Islet precursor cell (in vitro differentiated cells): ENCODE data around the gene XPNPEP2.

ENCODE experiments used
- DNase-seq: peaks from one replicate; pipeline ENCODE4 v3.0.0-alpha.2; 2018

The XPNPEP2 gene

DNA sequence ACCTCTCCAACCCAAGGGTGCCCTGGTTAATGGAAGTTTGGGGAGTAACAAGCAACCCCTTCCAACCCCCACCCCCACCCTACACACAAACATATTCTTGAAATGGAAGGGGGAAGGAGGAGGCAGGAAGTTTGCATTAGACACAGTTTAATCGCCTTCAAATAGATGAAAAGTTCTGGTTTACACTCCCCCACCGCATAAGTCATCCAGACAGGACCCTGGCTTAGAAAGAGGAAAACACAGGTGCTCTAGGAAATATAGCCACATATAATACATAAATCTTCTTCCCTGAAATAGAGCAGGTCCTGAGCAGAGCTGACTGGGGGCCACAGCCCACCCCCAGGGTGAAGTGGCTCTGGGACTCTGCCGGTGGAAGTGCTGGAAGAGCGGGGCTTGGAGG lies 66.0 kb downstream of the XPNPEP2 start:
- DNase-seq, result no peak

DNA sequence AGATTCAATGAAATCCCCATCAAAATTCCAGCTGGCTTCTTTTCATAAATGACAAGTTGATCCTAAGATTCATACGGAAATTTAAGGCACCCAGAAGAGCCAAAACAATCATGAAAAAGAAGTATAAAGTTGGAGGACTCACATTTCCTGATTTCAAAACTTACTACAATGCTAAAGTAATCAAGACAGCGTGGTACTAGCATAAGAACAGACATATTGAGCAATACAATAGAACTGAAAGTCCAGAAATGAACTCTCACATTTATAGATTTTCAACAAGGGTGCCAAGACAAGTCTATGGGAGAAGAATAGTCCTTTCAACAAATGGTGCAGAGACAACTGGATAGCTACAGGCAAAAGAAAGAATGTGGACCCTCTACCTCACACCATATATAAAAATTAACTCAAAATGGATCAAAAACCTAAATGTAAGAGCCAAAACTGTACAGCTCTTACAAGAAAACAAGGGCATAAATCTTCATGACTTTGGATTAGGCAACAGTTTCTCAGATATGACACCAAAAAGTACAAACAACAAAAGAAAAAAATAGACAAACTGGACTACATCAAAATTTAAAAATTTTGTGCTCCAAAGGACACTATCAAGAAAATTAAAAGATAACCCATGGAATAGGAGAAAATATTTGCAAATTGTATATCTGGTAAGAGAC lies 69.5 kb downstream of the XPNPEP2 start:
- DNase-seq, result no peak

DNA sequence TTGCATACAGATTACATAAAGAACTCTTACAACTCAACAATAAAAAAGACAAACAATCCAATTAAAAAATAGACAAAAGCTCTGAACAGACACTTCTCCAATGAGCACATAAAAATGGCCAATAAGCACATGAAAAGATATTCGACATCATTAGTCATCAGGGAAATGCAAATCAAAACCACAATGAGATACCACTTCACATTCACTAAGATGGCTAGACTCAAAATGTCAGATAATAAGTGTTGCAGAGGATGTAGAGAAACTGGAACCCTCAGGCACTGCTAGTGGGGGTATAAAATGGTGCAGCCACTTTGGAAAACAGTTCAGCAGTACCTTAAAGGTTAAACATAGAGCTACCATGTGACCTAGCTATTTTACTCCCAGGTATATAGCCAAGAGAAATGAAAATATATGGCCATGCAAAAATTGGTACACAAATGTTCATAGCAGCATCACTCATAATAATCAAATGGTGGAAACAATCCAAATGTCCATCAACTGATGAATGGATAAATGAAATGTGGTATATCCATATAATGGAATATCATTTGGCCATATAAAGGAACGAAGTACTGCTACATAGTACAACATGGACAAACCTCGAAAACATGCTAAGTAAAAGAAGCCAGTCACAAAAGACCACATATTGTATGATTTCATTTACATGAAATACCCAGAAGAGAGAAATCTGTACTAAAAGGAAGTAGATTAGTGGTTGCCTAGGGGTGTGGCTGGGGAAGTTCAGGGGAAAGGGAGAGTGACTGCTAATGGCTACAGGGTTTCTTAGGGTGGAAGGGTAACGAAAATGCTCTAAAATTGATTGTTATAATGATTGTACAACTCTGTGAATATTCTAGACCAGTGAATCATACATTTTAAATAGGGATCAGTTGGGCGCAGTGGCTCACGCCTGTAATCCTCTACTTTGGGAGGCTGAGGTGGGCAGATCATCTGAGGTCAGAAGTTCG lies 70.3 kb downstream of the XPNPEP2 start:
- DNase-seq, result no peak

DNA sequence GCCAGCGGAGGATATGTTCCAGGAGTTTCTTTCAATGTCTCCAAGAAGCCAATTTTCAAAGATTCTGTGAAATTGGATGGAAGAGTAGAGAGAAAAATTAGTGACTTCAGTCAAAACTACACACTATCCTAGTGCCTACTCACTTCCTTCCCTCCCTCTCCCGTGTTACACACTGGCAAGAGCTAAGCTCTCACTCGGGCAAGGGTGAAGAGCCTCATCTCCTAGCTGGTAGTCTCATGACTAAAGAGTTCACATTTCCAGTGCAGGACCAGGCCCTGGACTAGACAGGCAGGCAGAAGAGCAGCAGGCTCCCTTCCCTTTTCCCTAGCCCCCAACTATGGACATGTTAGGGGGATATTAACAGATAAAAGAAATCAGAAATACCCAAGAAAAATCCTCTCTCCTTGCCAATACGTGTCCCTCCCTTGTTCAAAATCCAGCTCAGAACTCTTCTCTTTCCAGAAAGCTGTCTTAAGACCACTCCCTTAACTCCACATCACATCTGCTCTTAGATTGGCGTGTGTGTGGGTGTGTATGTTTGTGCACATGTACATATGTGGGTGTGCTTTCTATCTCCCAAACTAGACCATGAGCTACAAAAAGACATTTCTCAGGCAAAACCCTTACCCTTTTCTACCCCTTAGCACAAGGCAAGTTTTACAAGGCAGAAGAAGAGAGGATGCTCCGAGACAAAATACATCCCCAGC lies 75.0 kb downstream of the XPNPEP2 start:
- no peak for DNase-seq

DNA sequence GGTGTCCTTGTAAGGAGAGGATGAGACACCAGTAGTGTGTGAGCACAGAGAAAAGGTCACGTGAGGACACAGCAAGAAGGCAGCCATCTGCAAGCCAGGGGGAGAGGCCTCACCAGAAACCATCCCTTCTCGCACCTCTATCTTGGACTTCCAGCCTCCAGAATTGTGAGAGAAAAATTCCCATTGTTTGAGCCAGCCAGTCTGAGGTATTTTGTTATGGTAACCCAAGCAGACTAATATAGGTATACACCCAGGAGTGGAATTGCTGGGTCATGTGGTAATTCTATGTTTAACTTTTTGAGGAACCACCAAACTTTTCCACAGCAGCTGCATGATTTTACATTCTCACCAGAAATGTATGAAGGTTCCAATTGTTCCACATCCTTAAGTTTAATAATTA lies 79.3 kb downstream of the XPNPEP2 start:
- no peak for DNase-seq
